Lower leg skin (tissue), 4 donors: Measurements from ENCODE around the gene A3GALT2. TPM values are rescaled to one million over a fixed set of nuclear protein-coding genes. Genes with fewer than 3 reads are reported as not detected.
A peak's percentile ranks its signal among the peaks of the same experiment; 100 is the strongest.

ENCODE experiments used
- DNase-seq, 2 donors: peaks; one replicate each; pipeline ENCODE4 v3.0.0-alpha.2; 2019; ENCODE audit warnings: low spot score in 2 of 2
- H3K4me3 ChIP-seq: fragments of 200-600 bp; sonication (generic); 2 replicates; pipeline ENCODE4 v1.5.1; 2017; ENCODE audit warnings: mild to moderate bottlenecking, low read depth; ENCODE audit not compliant: poor library complexity, severe bottlenecking
- CTCF ChIP-seq, 3 donors: fragments of 450-650 bp; IDR thresholded peaks; one replicate each; pipeline ENCODE4 v1.5.1; 2016; ENCODE audit warnings: antibody characterized with exemption in 3 of 3, mild to moderate bottlenecking in 3 of 3, moderate library complexity in 2 of 3
- POLR2A ChIP-seq, 2 donors: fragments of 450-650 bp; IDR thresholded peaks; one replicate each; pipeline ENCODE4 v1.6.1; 2016 to 2017; ENCODE audit warnings: antibody characterized with exemption in 2 of 2, mild to moderate bottlenecking in 1 of 2, moderate library complexity in 1 of 2
- WGBS, 2 donors: methylation state at CpG; one replicate each; pipeline ENCODE4 v1.1.5; 2018; 5-methylcytosine and 5-hydroxymethylcytosine counted together
- intact Hi-C: fragments of 100-400 bp; cut with DNase I; formaldehyde crosslinking; loops from one replicate; pipeline ENCODE4 v1.15.0; 2023; ENCODE audit warnings: low total_unique reads
- microRNA counts, 2 donors: library from miRNA; unstranded; fragments of <30 nt; microRNA quantifications; one replicate each; lab custom pipeline; 2016
- microRNA-seq, 2 donors: library from miRNA; unstranded; fragments of <30 nt; microRNA quantifications; one replicate each; pipeline ENCODE4, GENCODE V29; 2016; ENCODE audit warnings: borderline replicate concordance in 2 of 2, borderline number of aligned reads in 1 of 2
- total RNA-seq, 4 donors: library from RNA; depleted of rRNA; stranded (reverse); fragments of >200 nt; gene quantifications; one replicate each; pipeline ENCODE4 v1.1.0, GENCODE V29; 2016

Gene A3GALT2
- total RNA-seq, 4 donors from 2014 or later = not detected

GRCh38 chr1:33260439-33260838 is 60.5 kb downstream of the A3GALT2 start:
- H3K4me3 ChIP-seq = no peak overlapping the region
- no peak for TF ChIP-seq POLR2A (IDR thresholded peaks at IDR 0.05)
- no peak for TF ChIP-seq CTCF (IDR thresholded peaks at IDR 0.05)
- intact Hi-C loops = no loop called here
- DNase-seq = no peak
- 70 to 80% methylated on average over 5 of the region's 5 CpGs for WGBS, 2 donors

- 73 to 96% methylated on average over 3 of the region's 3 CpGs for WGBS, 2 donors
- intact Hi-C loops = no loop called here
- TF ChIP-seq CTCF (IDR thresholded peaks at IDR 0.05) (no peak), POLR2A (IDR thresholded peaks at IDR 0.05) (no peak)
- no peak for DNase-seq
- no peak overlapping the region for H3K4me3 ChIP-seq
These were observed 61.0 kb downstream of the A3GALT2 start for GRCh38 chr1:33259879-33260278.

- 88 to 94% methylated on average over 2 of the region's 2 CpGs for WGBS, 2 donors
- no peak for DNase-seq
- intact Hi-C loops = no loop called here
- no peak overlapping the region for H3K4me3 ChIP-seq
- TF ChIP-seq CTCF (IDR thresholded peaks at IDR 0.05) = no peak
- no peak for TF ChIP-seq POLR2A (IDR thresholded peaks at IDR 0.05)
These were observed 62.1 kb downstream of the A3GALT2 start for GRCh38 chr1:33258788-33259274.

- peak overlapping the region; percentile 44 for H3K4me3 ChIP-seq
- intact Hi-C loops = no loop called here
- DNase-seq = no peak
- TF ChIP-seq POLR2A (IDR thresholded peaks at IDR 0.05) = no peak
- TF ChIP-seq CTCF (IDR thresholded peaks at IDR 0.05) = no peak
- WGBS, 2 donors = 26 to 41% methylated on average over 17 to 19 of the region's 19 CpGs
These were observed 62.9 kb downstream of the A3GALT2 start for GRCh38 chr1:33257772-33258712.

- TF ChIP-seq CTCF (IDR thresholded peaks at IDR 0.05) = no peak
- no peak for TF ChIP-seq POLR2A (IDR thresholded peaks at IDR 0.05)
- peak overlapping the region; percentile 44 for H3K4me3 ChIP-seq
- no peak for DNase-seq
- 0% methylated on average over 18 of the region's 18 CpGs for WGBS, 2 donors
- intact Hi-C loops = no loop called here
These were observed 63.6 kb downstream of the A3GALT2 start for GRCh38 chr1:33257207-33257771.

MicroRNAs encoded within 50 kb of the gene (microRNA counts, 767-probe panel; counts per million panel counts)
- 0 to 358 counts per million in 2 donors for microRNA hsa-miR-3605-5p (lab: Ali Mortazavi, UCI)

Small RNA genes lying within 50 kb of the gene (microRNA-seq; reads per million reads assigned to microRNA genes)
- gene MIR3605 = 35.3 to 45.3 reads per million in 2 donors

Other genes with a start within 250 kb of the A3GALT2 start
- 10 to 100 TPM in 1 of 4 donors, 1 to 10 TPM in 3; 2.2 to 13.7 (median 3.5) TPM for gene AZIN2, start 239.9 kb downstream of the A3GALT2 start, total RNA-seq
- 10 to 100 TPM; 25.8 to 32.0 (median 29.9) TPM for gene TRIM62, start 139.1 kb downstream of the A3GALT2 start, total RNA-seq
- gene ZNF362, start 64.6 kb downstream of the A3GALT2 start, total RNA-seq = 10 to 100 TPM in 3 of 4 donors, 1 to 10 TPM in 1; 7.0 to 24.3 (median 19.9) TPM
- gene PHC2, start 110.0 kb upstream of the A3GALT2 start, total RNA-seq = 100 to 1,000 TPM in 1 of 4 donors, 10 to 100 TPM in 3; 70.2 to 114 (median 77.2) TPM
- gene ZSCAN20, start 151.5 kb upstream of the A3GALT2 start, total RNA-seq = 1 to 10 TPM in 3 of 4 donors, under 1 TPM in 1; 0.91 to 3.6 (median 3.0) TPM